ENCODE measurements around the gene GALNT16. TPM values are rescaled to one million over a fixed set of nuclear protein-coding genes. Genes with fewer than 3 reads are reported as not detected.

The GALNT16 gene
- total RNA-seq, 3 donors from 2014 or later = 0.87 to 6.4 (median 1.8) TPM

DNA sequence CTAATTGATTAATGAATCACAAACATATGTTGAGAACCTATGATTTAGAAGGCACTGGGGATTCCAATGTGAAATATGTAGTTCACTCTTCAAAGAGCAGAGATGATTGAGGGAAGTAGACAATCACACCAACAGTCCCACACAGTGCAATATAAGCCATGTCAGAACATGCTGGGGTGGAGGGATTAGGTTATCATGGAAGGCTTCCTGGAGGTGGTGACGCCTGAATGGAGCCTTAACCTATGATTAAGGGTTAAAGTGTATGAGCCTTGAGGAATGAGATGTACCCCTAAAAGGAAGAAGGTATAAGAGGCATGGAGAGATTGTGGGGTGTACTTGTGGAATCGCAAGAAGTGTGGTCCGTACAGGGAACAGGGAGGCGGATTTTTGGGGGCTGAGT, 106.8 kb downstream of the GALNT16 start:
- ATAC-seq (no peak), DNase-seq (no peak)
- intact Hi-C loops (cut with DNase I, micrococcal nuclease) = loop anchor here in 1 of 2 donors (10.0 kb wide), 1 partner anchor 122 kb away; no protein-coding TSS in a partner anchor
- Histone ChIP-seq H3K4me1 (ENCODE audit: low read depth) (no peaks in the 10 kb centered on the region), H3K36me3 (ENCODE audit: low read depth) (no peaks in the 10 kb centered on the region), H3K9me3 (no peaks in the 10 kb centered on the region), H3K4me3 (no peak overlapping the region)
- TF ChIP-seq, protein P1, sequence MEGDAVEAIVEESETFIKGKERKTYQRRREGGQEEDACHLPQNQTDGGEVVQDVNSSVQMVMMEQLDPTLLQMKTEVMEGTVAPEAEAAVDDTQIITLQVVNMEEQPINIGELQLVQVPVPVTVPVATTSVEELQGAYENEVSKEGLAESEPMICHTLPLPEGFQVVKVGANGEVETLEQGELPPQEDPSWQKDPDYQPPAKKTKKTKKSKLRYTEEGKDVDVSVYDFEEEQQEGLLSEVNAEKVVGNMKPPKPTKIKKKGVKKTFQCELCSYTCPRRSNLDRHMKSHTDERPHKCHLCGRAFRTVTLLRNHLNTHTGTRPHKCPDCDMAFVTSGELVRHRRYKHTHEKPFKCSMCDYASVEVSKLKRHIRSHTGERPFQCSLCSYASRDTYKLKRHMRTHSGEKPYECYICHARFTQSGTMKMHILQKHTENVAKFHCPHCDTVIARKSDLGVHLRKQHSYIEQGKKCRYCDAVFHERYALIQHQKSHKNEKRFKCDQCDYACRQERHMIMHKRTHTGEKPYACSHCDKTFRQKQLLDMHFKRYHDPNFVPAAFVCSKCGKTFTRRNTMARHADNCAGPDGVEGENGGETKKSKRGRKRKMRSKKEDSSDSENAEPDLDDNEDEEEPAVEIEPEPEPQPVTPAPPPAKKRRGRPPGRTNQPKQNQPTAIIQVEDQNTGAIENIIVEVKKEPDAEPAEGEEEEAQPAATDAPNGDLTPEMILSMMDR (IDR thresholded peaks at IDR 0.05) = no peak

DNA sequence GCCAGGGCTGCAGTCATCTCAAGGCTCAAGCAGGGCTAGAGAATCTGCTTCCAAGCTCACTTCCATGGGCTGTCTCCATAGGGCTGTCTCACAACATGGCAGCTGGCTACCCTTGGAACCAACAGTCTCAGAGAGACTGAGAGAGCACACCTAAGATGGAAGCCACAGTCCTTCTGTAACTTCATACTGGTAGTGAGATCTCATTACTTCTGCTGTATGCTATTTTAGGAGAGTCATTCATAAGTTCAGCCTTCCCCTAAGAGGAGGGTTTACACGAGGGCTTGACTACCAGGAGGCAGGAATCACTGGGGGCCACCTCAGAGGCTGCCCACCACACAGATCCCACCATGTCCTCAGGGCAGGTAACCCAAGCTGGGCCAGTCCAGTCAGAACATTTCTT, 108.4 kb downstream of the GALNT16 start:
- H3K9me3 ChIP-seq = no peaks in the 10 kb centered on the region
- DNase-seq = no peak
- no peak for ATAC-seq
- H3K36me3 ChIP-seq (ENCODE audit: low read depth) = no peaks in the 10 kb centered on the region
- no peaks in the 10 kb centered on the region for H3K4me1 ChIP-seq (ENCODE audit: low read depth)
- intact Hi-C loops (cut with DNase I, micrococcal nuclease) = loop anchor here in 1 of 2 donors (10.0 kb wide), 1 partner anchor 124 kb away; no protein-coding TSS in a partner anchor
- TF ChIP-seq, protein P1 (IDR thresholded peaks at IDR 0.05) = no peak
- H3K4me3 ChIP-seq = no peak overlapping the region

DNA sequence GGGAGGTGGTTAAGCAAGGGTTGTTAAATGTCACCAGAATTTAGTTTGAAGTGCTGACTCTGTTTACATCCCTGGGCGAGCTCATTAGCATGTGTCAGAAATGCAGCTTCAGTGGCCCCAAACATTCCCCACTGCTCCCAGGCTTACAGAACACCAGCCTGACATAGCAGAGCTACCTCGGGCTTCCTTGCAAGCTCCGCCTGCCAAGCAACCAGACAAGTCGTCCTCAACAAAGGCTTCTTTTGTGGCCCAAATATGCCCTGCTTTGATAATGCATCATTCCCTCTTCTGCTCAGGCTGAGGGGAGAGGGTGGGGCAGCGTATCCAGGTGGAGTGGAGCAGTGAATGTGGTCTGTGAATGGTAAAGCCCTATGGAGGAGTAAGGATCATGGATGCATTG, 110.1 kb downstream of the GALNT16 start:
- no peaks in the 10 kb centered on the region for H3K36me3 ChIP-seq (ENCODE audit: low read depth)
- DNase-seq (no peak), ATAC-seq (no peak)
- TF ChIP-seq, protein P1 (IDR thresholded peaks at IDR 0.05) = no peak
- H3K4me1 ChIP-seq (ENCODE audit: low read depth) = no peaks in the 10 kb centered on the region
- no peaks in the 10 kb centered on the region for H3K9me3 ChIP-seq
- H3K4me3 ChIP-seq = no peak overlapping the region
- intact Hi-C loops (cut with DNase I, micrococcal nuclease) = no loop called here

DNA sequence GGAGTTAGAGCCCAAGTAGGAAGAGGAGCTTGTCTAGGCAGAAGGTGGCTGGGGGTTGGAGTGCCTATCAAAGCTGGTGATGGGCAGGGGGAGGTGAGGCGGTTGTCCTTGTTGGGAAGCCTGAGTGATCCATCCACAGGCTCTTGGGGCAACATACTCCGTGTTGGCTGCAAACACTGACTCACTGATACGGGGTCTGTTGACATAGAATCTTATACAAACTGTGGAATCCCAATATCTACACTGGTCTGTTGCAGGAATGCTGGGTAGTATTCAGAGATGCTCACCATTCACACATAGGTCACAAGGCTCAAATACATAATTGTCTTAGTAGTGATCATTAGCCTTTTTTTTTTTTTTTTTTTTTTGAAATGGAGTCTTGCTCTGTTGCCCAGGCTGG, 112.2 kb downstream of the GALNT16 start:
- Histone ChIP-seq H3K4me1 (ENCODE audit: low read depth) (no peaks in the 10 kb centered on the region), H3K4me3 (no peak overlapping the region), H3K9me3 (no peaks in the 10 kb centered on the region), H3K36me3 (ENCODE audit: low read depth) (no peaks in the 10 kb centered on the region)
- intact Hi-C loops (cut with DNase I, micrococcal nuclease) = no loop called here
- no peak for DNase-seq
- no peak for ATAC-seq
- TF ChIP-seq, protein P1 (IDR thresholded peaks at IDR 0.05) = no peak

GRCh38 chr14:69373104-69373503, 113.1 kb downstream of the GALNT16 start:
- intact Hi-C loops (cut with DNase I, micrococcal nuclease) = no loop called here
- Histone ChIP-seq H3K4me3 (no peak overlapping the region), H3K9me3 (no peaks in the 10 kb centered on the region), H3K4me1 (ENCODE audit: low read depth) (no peaks in the 10 kb centered on the region), H3K36me3 (ENCODE audit: low read depth) (no peaks in the 10 kb centered on the region)
- ATAC-seq (no peak), DNase-seq (no peak)
- TF ChIP-seq, protein P1 (IDR thresholded peaks at IDR 0.05) = no peak

DNA sequence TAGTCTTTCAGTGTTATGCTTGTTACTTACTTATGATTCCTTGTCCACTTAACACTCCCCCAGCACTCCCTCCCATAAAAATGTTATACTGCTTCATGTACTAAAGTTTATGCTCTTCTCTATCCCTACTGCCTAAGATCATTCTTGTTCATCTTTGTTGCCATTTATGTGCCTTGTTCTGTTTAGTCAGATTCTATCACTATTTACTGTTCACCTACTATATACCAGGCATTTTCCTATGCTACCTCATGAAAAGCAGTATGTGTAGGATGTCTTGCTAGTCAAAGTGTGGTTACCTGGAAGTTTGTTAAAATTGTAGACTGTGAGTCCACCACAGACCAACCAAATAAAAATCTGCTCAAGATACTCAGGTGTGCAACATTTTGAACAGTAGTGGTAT, 114.3 kb downstream of the GALNT16 start:
- H3K4me1 ChIP-seq (ENCODE audit: low read depth) = no peaks in the 10 kb centered on the region
- no peaks in the 10 kb centered on the region for H3K36me3 ChIP-seq (ENCODE audit: low read depth)
- DNase-seq (no peak), ATAC-seq (no peak)
- H3K4me3 ChIP-seq = no peak overlapping the region
- TF ChIP-seq, protein P1 (IDR thresholded peaks at IDR 0.05) = no peak
- intact Hi-C loops (cut with DNase I, micrococcal nuclease) = no loop called here
- H3K9me3 ChIP-seq = no peaks in the 10 kb centered on the region
